ENCODE measurements around the gene IFITM5. TPM values are rescaled to one million over a fixed set of nuclear protein-coding genes. Genes with fewer than 3 reads are reported as not detected.

IFITM5 gene
- total and polyA plus RNA-seq, 10 donors: not detected

- intact Hi-C loops (cut with DNase I; ENCODE audit: low total_unique reads): loop anchor here (10.0 kb wide), 1 partner anchor 107 kb away; the partner anchor contains the start of gene B4GALNT4
- peaks cover 0 to 5% (median 0%) of the 10 kb centered on the region in 8 donors for H3K9me3 ChIP-seq
- peak in 1 of 11 experiments; percentile 13 for TF ChIP-seq CTCF (IDR thresholded peaks at IDR 0.05 in 8 of 11, conservative IDR thresholded peaks at IDR 0.05 in 3 of 11)
- TF ChIP-seq POLR2AphosphoS5 (IDR thresholded peaks at IDR 0.05): no peak
- H3K4me1 ChIP-seq: peaks cover 0 to 15% (median 2%) of the 10 kb centered on the region in 6 donors
- H3K27ac ChIP-seq: no peak overlapping the region
- no peak overlapping the region for H3K4me3 ChIP-seq
- DNase-seq: no peak
- WGBS, 5 donors: 70 to 86% (median 80%) methylated on average over 15 of the region's 15 CpGs
- peaks cover 0 to 11% (median 10%) of the 10 kb centered on the region in 6 donors for H3K36me3 ChIP-seq
- H3K27me3 ChIP-seq (replicated peaks in 1 of 7): no peaks in the 10 kb centered on the region
These were observed 41.4 kb downstream of the IFITM5 start for GRCh38 chr11:257766-258493.

GRCh38 chr11:256952-257737, 42.2 kb downstream of the IFITM5 start:
- WGBS, 5 donors: 65 to 76% (median 69%) methylated on average over 11 to 14 of the region's 14 CpGs

GRCh38 chr11:255816-256215, 43.5 kb downstream of the IFITM5 start:
- Histone ChIP-seq H3K27ac (no peak overlapping the region), H3K36me3 (peaks cover 0 to 32% (median 30%) of the 10 kb centered on the region in 6 donors), H3K4me1 (peaks cover 0 to 19% (median 2%) of the 10 kb centered on the region in 6 donors), H3K27me3 (replicated peaks in 1 of 7) (no peaks in the 10 kb centered on the region), H3K4me3 (no peak overlapping the region), H3K9me3 (no peaks in the 10 kb centered on the region)
- 94 to 100% (median 95%) methylated on average over 2 of the region's 2 CpGs for WGBS, 5 donors
- intact Hi-C loops (cut with DNase I; ENCODE audit: low total_unique reads): loop anchor here (10.0 kb wide), 1 partner anchor 109 kb away; the partner anchor contains the start of gene B4GALNT4
- TF ChIP-seq POLR2A (IDR thresholded peaks at IDR 0.05): no peak
- no peak for TF ChIP-seq POLR2AphosphoS5 (IDR thresholded peaks at IDR 0.05)
- no peak for TF ChIP-seq CTCF (IDR thresholded peaks at IDR 0.05 in 8 of 11, conservative IDR thresholded peaks at IDR 0.05 in 3 of 11)
- DNase-seq: no peak

More at GRCh38 chr11:256952-257737, 42.2 kb downstream of the IFITM5 start:
- DNase-seq: no peak
- Histone ChIP-seq H3K4me1 (peaks cover 0 to 15% (median 2%) of the 10 kb centered on the region in 6 donors), H3K27ac (no peak overlapping the region), H3K4me3 (no peak overlapping the region), H3K27me3 (replicated peaks in 1 of 7) (no peaks in the 10 kb centered on the region), H3K36me3 (peaks cover 0 to 19% (median 17%) of the 10 kb centered on the region in 6 donors), H3K9me3 (peaks cover 0 to 5% (median 0%) of the 10 kb centered on the region in 8 donors)
- TF ChIP-seq POLR2A (IDR thresholded peaks at IDR 0.05): no peak
- TF ChIP-seq POLR2AphosphoS5 (IDR thresholded peaks at IDR 0.05): no peak
- no peak for TF ChIP-seq CTCF (IDR thresholded peaks at IDR 0.05 in 8 of 11, conservative IDR thresholded peaks at IDR 0.05 in 3 of 11)
- intact Hi-C loops (cut with DNase I; ENCODE audit: low total_unique reads): loop anchor here (10.0 kb wide), 1 partner anchor 108 kb away; the partner anchor contains the start of gene B4GALNT4

Measured in spleen (tissue), 11 donors.